Activated T-cell treated with anti-CD3 and anti-CD28 coated beads, Interleukin-2, amount 50 U/mL, for 24 hours (primary cell): ENCODE results near the gene RASGEF1B.
"Not testable (repeated sequence)": the region's sequence is repeated elsewhere in the genome, so short reads cannot be mapped to it uniquely, and the experiment has no call there.

ENCODE experiments used
- DNase-seq: peaks from one replicate; pipeline ENCODE4 v3.0.0-alpha.2; 2020
- H3K27ac Mint-ChIP-seq: 2 replicates; pipeline ENCODE4 v1.8.0; 2020; ENCODE audit warnings: mild to moderate bottlenecking, mixed read lengths
- H3K27me3 Mint-ChIP-seq: 2 replicates; pipeline ENCODE4 v1.8.0; 2020; ENCODE audit warnings: mixed read lengths
- H3K36me3 Mint-ChIP-seq: 2 replicates; pipeline ENCODE4 v1.8.0; 2020; ENCODE audit warnings: low read depth, mixed read lengths
- H3K4me1 Mint-ChIP-seq: 2 replicates; pipeline ENCODE4 v1.8.0; 2020; ENCODE audit warnings: low read depth, mixed read lengths
- H3K4me3 Mint-ChIP-seq: 2 replicates; pipeline ENCODE4 v1.8.0; 2020; ENCODE audit warnings: mild to moderate bottlenecking, moderate library complexity, mixed read lengths
- H3K9me3 Mint-ChIP-seq: 2 replicates; pipeline ENCODE4 v1.8.0; 2020; ENCODE audit warnings: mixed read lengths

RASGEF1B gene

GRCh38 chr4:81418572-81418971 lies 53.1 kb downstream of the RASGEF1B start:
- no peaks in the 10 kb centered on the region for H3K9me3 Mint-ChIP-seq
- H3K4me1 Mint-ChIP-seq: peaks cover 9% of the 10 kb centered on the region
- no peaks in the 10 kb centered on the region for H3K27me3 Mint-ChIP-seq
- no peaks in the 10 kb centered on the region for H3K36me3 Mint-ChIP-seq
- DNase-seq: no peak
- no peak overlapping the region for H3K4me3 Mint-ChIP-seq
- H3K27ac Mint-ChIP-seq: no peak overlapping the region

- Mint-ChIP-seq H3K27me3 (no peaks in the 10 kb centered on the region), H3K9me3 (no peaks in the 10 kb centered on the region), H3K4me1 (no peaks in the 10 kb centered on the region), H3K27ac (no peak overlapping the region), H3K36me3 (no peaks in the 10 kb centered on the region), H3K4me3 (no peak overlapping the region)
- no peak for DNase-seq
Observed at GRCh38 chr4:81412946-81413495, 58.7 kb downstream of the RASGEF1B start.

- H3K9me3 Mint-ChIP-seq: no peaks in the 10 kb centered on the region
- H3K27me3 Mint-ChIP-seq: no peaks in the 10 kb centered on the region
- H3K27ac Mint-ChIP-seq: no peak overlapping the region
- H3K4me1 Mint-ChIP-seq: peaks cover under 1% of the 10 kb centered on the region
- no peak overlapping the region for H3K4me3 Mint-ChIP-seq
- no peak for DNase-seq
- H3K36me3 Mint-ChIP-seq: no peaks in the 10 kb centered on the region
Observed at GRCh38 chr4:81410680-81411079, 61.0 kb downstream of the RASGEF1B start.

- Mint-ChIP-seq H3K27me3 (peaks cover under 1% of the 10 kb centered on the region), H3K9me3 (no peaks in the 10 kb centered on the region), H3K4me1 (peaks cover 3% of the 10 kb centered on the region), H3K4me3 (no peak overlapping the region), H3K27ac (no peak overlapping the region), H3K36me3 (no peaks in the 10 kb centered on the region)
- no peak for DNase-seq
Observed at GRCh38 chr4:81409836-81410235, 61.9 kb downstream of the RASGEF1B start.

- Mint-ChIP-seq H3K4me3 (no peak overlapping the region), H3K9me3 (no peaks in the 10 kb centered on the region), H3K36me3 (no peaks in the 10 kb centered on the region), H3K27ac (no peak overlapping the region), H3K4me1 (peaks cover 3% of the 10 kb centered on the region), H3K27me3 (peaks cover 3% of the 10 kb centered on the region)
- DNase-seq: no peak
Observed at GRCh38 chr4:81408341-81408740, 63.4 kb downstream of the RASGEF1B start.

GRCh38 chr4:81407726-81408125 lies 64.0 kb downstream of the RASGEF1B start:
- Mint-ChIP-seq H3K27ac (no peak overlapping the region), H3K9me3 (no peaks in the 10 kb centered on the region), H3K4me1 (peaks cover 3% of the 10 kb centered on the region), H3K27me3 (peaks cover 3% of the 10 kb centered on the region), H3K36me3 (no peaks in the 10 kb centered on the region), H3K4me3 (no peak overlapping the region)
- no peak for DNase-seq

GRCh38 chr4:81406481-81406880 lies 65.2 kb downstream of the RASGEF1B start:
- H3K36me3 Mint-ChIP-seq, H3K4me3 Mint-ChIP-seq, H3K27ac Mint-ChIP-seq, H3K27me3 Mint-ChIP-seq, H3K4me1 Mint-ChIP-seq, H3K9me3 Mint-ChIP-seq, DNase-seq: not testable (repeated sequence)

- Mint-ChIP-seq H3K27ac (no peak overlapping the region), H3K36me3 (no peaks in the 10 kb centered on the region), H3K4me1 (peaks cover 3% of the 10 kb centered on the region), H3K9me3 (no peaks in the 10 kb centered on the region), H3K27me3 (peaks cover 3% of the 10 kb centered on the region), H3K4me3 (no peak overlapping the region)
- no peak for DNase-seq
Observed at GRCh38 chr4:81405900-81406401, 65.8 kb downstream of the RASGEF1B start.

GRCh38 chr4:81404741-81405140 lies 67.0 kb downstream of the RASGEF1B start:
- H3K9me3 Mint-ChIP-seq: no peaks in the 10 kb centered on the region
- peaks cover 3% of the 10 kb centered on the region for H3K4me1 Mint-ChIP-seq
- peaks cover 3% of the 10 kb centered on the region for H3K27me3 Mint-ChIP-seq
- H3K4me3 Mint-ChIP-seq: no peak overlapping the region
- H3K27ac Mint-ChIP-seq: no peak overlapping the region
- H3K36me3 Mint-ChIP-seq: no peaks in the 10 kb centered on the region
- DNase-seq: no peak

- no peak for DNase-seq
- Mint-ChIP-seq H3K27me3 (peaks cover 3% of the 10 kb centered on the region), H3K9me3 (no peaks in the 10 kb centered on the region), H3K4me1 (peaks cover 3% of the 10 kb centered on the region), H3K36me3 (no peaks in the 10 kb centered on the region), H3K4me3 (no peak overlapping the region), H3K27ac (no peak overlapping the region)
Observed at GRCh38 chr4:81404294-81404693, 67.4 kb downstream of the RASGEF1B start.

- Mint-ChIP-seq H3K36me3 (no peaks in the 10 kb centered on the region), H3K4me3 (no peak overlapping the region), H3K27me3 (no peaks in the 10 kb centered on the region), H3K4me1 (no peaks in the 10 kb centered on the region), H3K9me3 (no peaks in the 10 kb centered on the region), H3K27ac (no peak overlapping the region)
- no peak for DNase-seq
Observed at GRCh38 chr4:81399306-81400086, 72.2 kb downstream of the RASGEF1B start.

- H3K27me3 Mint-ChIP-seq: no peaks in the 10 kb centered on the region
- no peak overlapping the region for H3K27ac Mint-ChIP-seq
- no peaks in the 10 kb centered on the region for H3K4me1 Mint-ChIP-seq
- no peak overlapping the region for H3K4me3 Mint-ChIP-seq
- no peaks in the 10 kb centered on the region for H3K9me3 Mint-ChIP-seq
- no peak for DNase-seq
- no peaks in the 10 kb centered on the region for H3K36me3 Mint-ChIP-seq
Observed at GRCh38 chr4:81398379-81398778, 73.3 kb downstream of the RASGEF1B start.

- no peak for DNase-seq
- Mint-ChIP-seq H3K27ac (no peak overlapping the region), H3K4me1 (no peaks in the 10 kb centered on the region), H3K27me3 (no peaks in the 10 kb centered on the region), H3K4me3 (no peak overlapping the region), H3K36me3 (no peaks in the 10 kb centered on the region), H3K9me3 (no peaks in the 10 kb centered on the region)
Observed at GRCh38 chr4:81397635-81398034, 74.1 kb downstream of the RASGEF1B start.

GRCh38 chr4:81395239-81395638 lies 76.5 kb downstream of the RASGEF1B start:
- no peak overlapping the region for H3K4me3 Mint-ChIP-seq
- H3K4me1 Mint-ChIP-seq: peaks cover 4% of the 10 kb centered on the region
- no peaks in the 10 kb centered on the region for H3K27me3 Mint-ChIP-seq
- H3K9me3 Mint-ChIP-seq: no peaks in the 10 kb centered on the region
- H3K36me3 Mint-ChIP-seq: no peaks in the 10 kb centered on the region
- no peak for DNase-seq
- H3K27ac Mint-ChIP-seq: no peak overlapping the region

GRCh38 chr4:81392164-81392563 lies 79.5 kb downstream of the RASGEF1B start:
- Mint-ChIP-seq H3K36me3 (no peaks in the 10 kb centered on the region), H3K27me3 (no peaks in the 10 kb centered on the region), H3K4me1 (peaks cover 4% of the 10 kb centered on the region), H3K9me3 (no peaks in the 10 kb centered on the region), H3K4me3 (no peak overlapping the region), H3K27ac (no peak overlapping the region)
- no peak for DNase-seq
